LNCAP (cell line): Measurements from ENCODE around the gene PPP1R12B.

Experiments used
- TF ChIP-seq, protein P1 (sequence below): fragments of 450-650 bp; IDR thresholded peaks from 2 replicates; pipeline ENCODE4 v1.5.1; 2017; ENCODE audit warnings: mild to moderate bottlenecking

The PPP1R12B gene

GRCh38 chr1:202471246-202471645 lies 122.7 kb downstream of the PPP1R12B start:
- TF ChIP-seq, protein P1, sequence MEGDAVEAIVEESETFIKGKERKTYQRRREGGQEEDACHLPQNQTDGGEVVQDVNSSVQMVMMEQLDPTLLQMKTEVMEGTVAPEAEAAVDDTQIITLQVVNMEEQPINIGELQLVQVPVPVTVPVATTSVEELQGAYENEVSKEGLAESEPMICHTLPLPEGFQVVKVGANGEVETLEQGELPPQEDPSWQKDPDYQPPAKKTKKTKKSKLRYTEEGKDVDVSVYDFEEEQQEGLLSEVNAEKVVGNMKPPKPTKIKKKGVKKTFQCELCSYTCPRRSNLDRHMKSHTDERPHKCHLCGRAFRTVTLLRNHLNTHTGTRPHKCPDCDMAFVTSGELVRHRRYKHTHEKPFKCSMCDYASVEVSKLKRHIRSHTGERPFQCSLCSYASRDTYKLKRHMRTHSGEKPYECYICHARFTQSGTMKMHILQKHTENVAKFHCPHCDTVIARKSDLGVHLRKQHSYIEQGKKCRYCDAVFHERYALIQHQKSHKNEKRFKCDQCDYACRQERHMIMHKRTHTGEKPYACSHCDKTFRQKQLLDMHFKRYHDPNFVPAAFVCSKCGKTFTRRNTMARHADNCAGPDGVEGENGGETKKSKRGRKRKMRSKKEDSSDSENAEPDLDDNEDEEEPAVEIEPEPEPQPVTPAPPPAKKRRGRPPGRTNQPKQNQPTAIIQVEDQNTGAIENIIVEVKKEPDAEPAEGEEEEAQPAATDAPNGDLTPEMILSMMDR, result no peak

DNA sequence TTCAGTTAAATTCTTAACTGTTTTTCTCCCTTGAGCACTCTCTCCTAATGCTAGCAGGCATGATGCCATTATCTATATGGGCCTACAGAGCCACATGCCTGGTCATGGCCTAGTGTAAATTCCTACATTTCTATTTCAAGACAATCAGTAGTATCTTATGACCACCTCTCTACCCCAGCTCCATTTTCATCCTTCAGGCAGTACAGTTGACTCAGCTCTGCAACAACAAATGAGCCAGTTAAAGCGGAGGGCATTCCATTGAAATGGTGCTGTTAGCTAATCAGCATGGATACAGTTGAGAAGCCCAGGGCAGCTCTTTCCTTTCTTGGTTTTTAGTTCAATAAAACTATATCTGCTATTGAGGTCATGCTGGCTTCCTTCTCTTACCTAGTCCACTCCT lies 150.0 kb downstream of the PPP1R12B start:
- TF ChIP-seq, protein P1, result no peak

DNA sequence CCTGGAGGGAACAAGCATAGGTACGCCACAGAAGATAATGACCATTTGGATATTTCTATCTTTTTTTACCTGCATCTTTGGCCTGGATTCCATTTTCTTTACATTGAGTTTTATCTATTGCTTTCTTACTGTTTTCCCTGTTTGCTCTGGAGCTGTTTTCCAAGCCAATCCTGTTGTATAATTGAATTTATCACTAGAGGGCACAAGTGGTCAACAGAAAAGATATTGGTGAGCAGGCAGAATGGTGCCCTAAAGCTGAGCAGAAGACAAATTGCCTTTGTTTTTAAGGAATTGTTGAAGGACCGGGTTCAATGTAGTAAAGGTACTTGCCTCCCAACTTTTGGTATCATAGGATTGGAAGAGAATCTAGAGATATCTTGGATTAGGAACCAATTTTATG lies 152.8 kb downstream of the PPP1R12B start:
- TF ChIP-seq, protein P1, result peak; percentile 68

DNA sequence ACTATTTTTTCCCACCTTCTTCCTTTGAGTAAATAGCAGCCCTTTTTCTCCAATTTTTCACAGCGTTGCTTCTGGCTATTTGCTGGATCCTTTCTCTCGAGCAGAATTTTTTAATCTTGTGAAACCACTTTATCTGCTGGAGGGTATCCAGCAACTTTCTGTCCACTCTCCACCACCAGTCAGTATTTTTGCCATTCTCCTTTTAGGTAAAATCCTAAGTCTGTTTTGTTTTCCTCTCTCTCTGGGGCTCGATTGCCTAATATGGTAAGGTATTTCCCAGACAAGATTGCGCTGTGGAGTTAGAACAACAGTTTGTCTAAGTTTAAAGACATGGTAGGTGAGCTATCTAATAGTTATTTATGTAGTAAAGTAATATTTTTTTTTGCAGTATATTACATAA lies 156.9 kb downstream of the PPP1R12B start:
- TF ChIP-seq, protein P1, result no peak

- TF ChIP-seq, protein P1, result peak; percentile 34; the same call in 1 of the 2 replicates
These were observed 160.4 kb downstream of the PPP1R12B start for GRCh38 chr1:202508863-202509262.

DNA sequence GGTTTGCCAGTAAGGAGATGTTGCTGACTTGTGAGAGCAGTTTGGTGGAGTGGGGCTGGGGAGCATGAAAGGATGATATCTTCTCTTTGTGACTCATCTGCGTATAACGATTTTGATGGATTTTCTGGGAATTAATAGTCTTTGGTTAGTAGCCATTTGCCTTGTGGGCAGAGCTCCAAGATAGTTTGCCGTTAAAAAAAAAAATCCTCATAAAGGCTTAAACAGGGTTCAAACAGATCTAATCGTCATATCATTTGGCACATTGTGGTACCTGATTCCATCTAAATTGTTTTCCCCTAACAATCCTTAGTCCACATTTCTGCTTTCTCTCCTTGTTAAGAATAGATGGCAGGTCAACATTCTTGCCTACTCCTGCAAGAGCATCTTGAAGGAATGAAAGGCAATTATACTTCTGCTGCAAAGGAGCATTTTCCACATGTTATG lies 168.0 kb downstream of the PPP1R12B start:
- TF ChIP-seq, protein P1, result no peak

DNA sequence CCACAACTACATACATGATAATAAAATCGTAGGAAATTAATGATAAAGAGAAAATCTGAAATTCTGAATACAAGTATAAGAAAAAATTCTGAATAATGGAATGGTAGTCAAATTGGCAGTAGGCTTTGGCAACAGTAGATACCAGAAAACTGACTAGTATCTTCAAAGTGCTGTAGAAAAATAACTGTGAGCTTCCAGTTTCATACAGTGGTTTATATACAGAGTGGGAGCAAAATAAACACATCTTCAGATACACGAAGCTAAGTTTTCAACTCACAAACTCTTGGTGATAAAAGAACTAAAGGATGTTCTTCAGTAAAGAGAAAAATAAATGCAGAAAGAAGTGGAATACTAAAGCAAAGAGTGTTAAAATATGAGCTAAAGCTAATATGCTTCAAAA lies 173.4 kb downstream of the PPP1R12B start:
- TF ChIP-seq, protein P1, result no peak

GRCh38 chr1:202531472-202531811 lies 182.9 kb downstream of the PPP1R12B start:
- TF ChIP-seq, protein P1, result no peak
